Brain microvascular endothelial cell (primary cell): Measurements from ENCODE around the gene FAM184B.

Source experiments
- DNase-seq: peaks from one replicate; pipeline ENCODE4 v3.0.0-alpha.2; 2020
- H3K27ac ChIP-seq: fragments of 250-450 bp; sonication (Bioruptor Pico); 2 replicates; pipeline ENCODE4 v1.5.1; 2020; ENCODE audit warnings: mild to moderate bottlenecking, moderate library complexity
- H3K27me3 ChIP-seq: fragments of 250-450 bp; sonication (Bioruptor Pico); replicated peaks from 2 replicates; pipeline ENCODE4 v1.5.1; 2020; ENCODE audit warnings: mild to moderate bottlenecking
- H3K36me3 ChIP-seq: fragments of 250-450 bp; sonication (Bioruptor Pico); replicated peaks from 2 replicates; pipeline ENCODE4 v1.5.1; 2020; ENCODE audit warnings: mild to moderate bottlenecking
- H3K4me3 ChIP-seq: 2 replicates; pipeline ENCODE4 v1.5.1; 2011; ENCODE audit warnings: low read depth, mild to moderate bottlenecking, control low read depth, low read length, moderate library complexity
- CTCF ChIP-seq: IDR thresholded peaks from 2 replicates; pipeline ENCODE4 v1.5.1; 2011; ENCODE audit warnings: low read depth, mild to moderate bottlenecking, moderate library complexity, low read length, control low read depth, inconsistent platforms; ENCODE audit errors: missing control alignments
- in situ Hi-C: cut with HindIII; loops from 2 replicates; pipeline ENCODE4 v1.10.0; 2017; ENCODE audit warnings: low sequenced_read_pairs, low pct_ligation_motif_present

Gene FAM184B

GRCh38 chr4:17757621-17758020 is 23.8 kb downstream of the FAM184B start:
- Histone ChIP-seq H3K27ac (no peak overlapping the region), H3K36me3 (no peaks in the 10 kb centered on the region), H3K27me3 (no peaks in the 10 kb centered on the region), H3K4me3 (no peak overlapping the region)
- no peak for DNase-seq
- TF ChIP-seq CTCF = no peak
- in situ Hi-C loops = no loop called here

GRCh38 chr4:17753646-17754045 is 27.8 kb downstream of the FAM184B start:
- H3K36me3 ChIP-seq = no peaks in the 10 kb centered on the region
- H3K4me3 ChIP-seq = no peak overlapping the region
- no peak for TF ChIP-seq CTCF
- no peak for DNase-seq
- in situ Hi-C loops = no loop called here
- no peak overlapping the region for H3K27ac ChIP-seq
- no peaks in the 10 kb centered on the region for H3K27me3 ChIP-seq

- no peak for TF ChIP-seq CTCF
- H3K4me3 ChIP-seq = no peak overlapping the region
- H3K36me3 ChIP-seq = no peaks in the 10 kb centered on the region
- H3K27me3 ChIP-seq = no peaks in the 10 kb centered on the region
- no peak for DNase-seq
- in situ Hi-C loops = no loop called here
- H3K27ac ChIP-seq = no peak overlapping the region
Observed at GRCh38 chr4:17740702-17741101, 40.7 kb downstream of the FAM184B start.

GRCh38 chr4:17736484-17736883 is 44.9 kb downstream of the FAM184B start:
- no peak for TF ChIP-seq CTCF
- Histone ChIP-seq H3K4me3 (no peak overlapping the region), H3K27ac (no peak overlapping the region), H3K36me3 (no peaks in the 10 kb centered on the region), H3K27me3 (no peaks in the 10 kb centered on the region)
- in situ Hi-C loops = no loop called here
- no peak for DNase-seq

GRCh38 chr4:17726911-17727310 is 54.5 kb downstream of the FAM184B start:
- H3K36me3 ChIP-seq = no peaks in the 10 kb centered on the region
- in situ Hi-C loops = no loop called here
- no peak for DNase-seq
- no peaks in the 10 kb centered on the region for H3K27me3 ChIP-seq
- no peak overlapping the region for H3K27ac ChIP-seq
- no peak overlapping the region for H3K4me3 ChIP-seq
- no peak for TF ChIP-seq CTCF

GRCh38 chr4:17723648-17724047 is 57.8 kb downstream of the FAM184B start:
- H3K27me3 ChIP-seq = no peaks in the 10 kb centered on the region
- no peak overlapping the region for H3K27ac ChIP-seq
- no peaks in the 10 kb centered on the region for H3K36me3 ChIP-seq
- no peak for DNase-seq
- in situ Hi-C loops = no loop called here
- no peak overlapping the region for H3K4me3 ChIP-seq
- no peak for TF ChIP-seq CTCF
